ENCODE data around the gene ZNF335.

DNA sequence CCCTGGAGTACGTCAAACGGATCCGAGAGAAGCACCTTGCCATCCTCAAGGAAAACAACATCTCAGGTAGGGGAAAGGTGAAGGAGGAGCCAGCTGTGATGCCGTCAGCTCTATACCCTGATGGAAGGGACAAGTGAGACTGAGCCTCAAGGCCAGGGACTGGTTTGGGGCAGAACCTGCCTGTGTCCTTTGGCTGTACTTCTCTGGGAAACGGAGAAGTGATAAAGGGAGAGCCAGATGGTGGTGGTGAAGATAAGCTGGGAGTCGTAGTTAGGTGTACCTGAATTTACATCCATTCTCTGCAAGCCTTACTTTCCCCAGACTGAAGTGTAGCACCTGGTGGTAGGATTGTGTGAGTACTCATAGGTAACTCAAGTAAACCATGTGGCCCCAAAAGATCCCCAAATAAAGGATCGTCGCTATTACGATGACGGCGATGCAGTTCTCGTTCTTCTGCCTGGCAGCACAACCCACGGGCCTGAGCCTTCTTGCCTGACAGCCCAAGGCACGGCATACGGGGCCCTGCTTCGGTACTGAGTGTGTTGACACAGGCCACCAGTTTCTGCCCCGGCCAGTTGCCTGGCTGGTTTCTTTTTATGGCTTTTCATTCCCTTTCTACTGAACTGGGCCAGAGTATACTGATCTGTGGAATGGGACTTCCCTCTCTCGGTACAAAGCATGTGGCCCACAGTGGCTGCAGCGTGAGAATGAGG is 26.9 kb downstream of the ZNF335 start:
- TF ChIP-seq POLR2A (IDR thresholded peaks at IDR 0.05) (no peak), EP300 (IDR thresholded peaks at IDR 0.05) (no peak)
- TF ChIP-seq, protein P1, sequence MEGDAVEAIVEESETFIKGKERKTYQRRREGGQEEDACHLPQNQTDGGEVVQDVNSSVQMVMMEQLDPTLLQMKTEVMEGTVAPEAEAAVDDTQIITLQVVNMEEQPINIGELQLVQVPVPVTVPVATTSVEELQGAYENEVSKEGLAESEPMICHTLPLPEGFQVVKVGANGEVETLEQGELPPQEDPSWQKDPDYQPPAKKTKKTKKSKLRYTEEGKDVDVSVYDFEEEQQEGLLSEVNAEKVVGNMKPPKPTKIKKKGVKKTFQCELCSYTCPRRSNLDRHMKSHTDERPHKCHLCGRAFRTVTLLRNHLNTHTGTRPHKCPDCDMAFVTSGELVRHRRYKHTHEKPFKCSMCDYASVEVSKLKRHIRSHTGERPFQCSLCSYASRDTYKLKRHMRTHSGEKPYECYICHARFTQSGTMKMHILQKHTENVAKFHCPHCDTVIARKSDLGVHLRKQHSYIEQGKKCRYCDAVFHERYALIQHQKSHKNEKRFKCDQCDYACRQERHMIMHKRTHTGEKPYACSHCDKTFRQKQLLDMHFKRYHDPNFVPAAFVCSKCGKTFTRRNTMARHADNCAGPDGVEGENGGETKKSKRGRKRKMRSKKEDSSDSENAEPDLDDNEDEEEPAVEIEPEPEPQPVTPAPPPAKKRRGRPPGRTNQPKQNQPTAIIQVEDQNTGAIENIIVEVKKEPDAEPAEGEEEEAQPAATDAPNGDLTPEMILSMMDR (IDR thresholded peaks at IDR 0.05) = no peak

Measured in ovary (tissue), 3 donors.